Tibial artery (tissue), 4 donors: Measurements from ENCODE around the gene PGA4.
"Not testable (repeated sequence)": the region's sequence is repeated elsewhere in the genome, so short reads cannot be mapped to it uniquely, and the experiment has no call there.

ENCODE experiments used
- DNase-seq, 2 donors: peaks; one replicate each; pipeline ENCODE4 v3.0.0-alpha.2; 2019
- H3K27ac ChIP-seq, 2 donors: fragments of 200-600 bp; sonication (generic) in 1 of 2; 1 replicate in 1 of 2; 2 replicates in 1 of 2; pipeline ENCODE4 v1.5.1; 2018 to 2019; ENCODE audit warnings: mild to moderate bottlenecking in 1 of 2
- H3K27me3 ChIP-seq, 2 donors: fragments of 200-600 bp; sonication (generic) in 1 of 2; one replicate each; pipeline versions ENCODE4 v1.5.1 to v1.6.0; 2016 to 2019
- H3K36me3 ChIP-seq, 3 donors: fragments of 200-600 bp; sonication (generic) in 2 of 3; one replicate each; pipeline ENCODE4 v1.5.1; 2016 to 2019; ENCODE audit warnings: mild to moderate bottlenecking in 2 of 3
- H3K4me1 ChIP-seq, 4 donors: fragments of 200-600 bp; sonication (generic) in 2 of 4; 1 replicate in 3 of 4; 2 replicates in 1 of 4; pipeline ENCODE4 v1.5.1; 2016 to 2019
- H3K4me3 ChIP-seq, 2 donors: fragments of 200-600 bp; sonication (generic) in 1 of 2; 1 replicate in 1 of 2; 2 replicates in 1 of 2; pipeline ENCODE4 v1.5.1; 2018 to 2019; ENCODE audit warnings: mild to moderate bottlenecking in 2 of 2
- H3K9me3 ChIP-seq, 3 donors: fragments of 200-600 bp; sonication (generic) in 1 of 3; one replicate each; pipeline ENCODE4 v1.5.1; 2016 to 2019
- intact Hi-C: fragments of 100-400 bp; cut with DNase I; formaldehyde crosslinking; loops from one replicate; pipeline ENCODE4 v1.15.0; 2023; ENCODE audit warnings: low total_unique reads
- TF ChIP-seq, protein P1 (sequence below), 2 experiments: fragments of 200-600 bp in 1 of 2; fragments of 450-650 bp in 1 of 2; IDR thresholded peaks; one replicate each; pipeline ENCODE4 v1.5.1; 2017 to 2019; ENCODE audit warnings: antibody characterized with exemption in 2 of 2, mild to moderate bottlenecking in 1 of 2, moderate library complexity in 1 of 2

The PGA4 gene

DNA sequence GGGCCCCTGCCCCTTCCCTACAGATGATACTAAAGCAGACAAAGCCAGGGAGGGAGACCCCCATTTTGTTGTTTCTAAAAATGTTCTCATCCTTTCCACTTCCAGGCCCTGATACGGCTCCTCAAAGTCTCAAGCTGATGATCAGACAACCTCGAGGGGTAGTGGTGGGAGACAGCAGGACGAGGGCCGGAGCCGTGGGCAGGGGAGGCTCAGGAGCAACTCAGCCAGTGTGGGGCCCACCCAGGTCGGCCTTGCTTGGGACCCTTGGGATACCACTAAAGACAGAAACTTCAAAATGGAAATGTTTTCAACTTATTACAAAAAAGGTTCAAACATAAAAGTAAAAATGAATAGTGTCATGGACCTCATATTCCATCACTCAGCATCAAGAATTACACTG, 45.7 kb upstream of the PGA4 start:
- H3K27ac ChIP-seq = no peak overlapping the region
- no peaks in the 10 kb centered on the region for H3K9me3 ChIP-seq
- no peaks in the 10 kb centered on the region for H3K36me3 ChIP-seq
- H3K4me3 ChIP-seq = no peak overlapping the region
- no peaks in the 10 kb centered on the region for H3K4me1 ChIP-seq
- peaks cover 0 to 24% of the 10 kb centered on the region in 2 donors for H3K27me3 ChIP-seq
- intact Hi-C loops = no loop called here
- TF ChIP-seq, protein P1, sequence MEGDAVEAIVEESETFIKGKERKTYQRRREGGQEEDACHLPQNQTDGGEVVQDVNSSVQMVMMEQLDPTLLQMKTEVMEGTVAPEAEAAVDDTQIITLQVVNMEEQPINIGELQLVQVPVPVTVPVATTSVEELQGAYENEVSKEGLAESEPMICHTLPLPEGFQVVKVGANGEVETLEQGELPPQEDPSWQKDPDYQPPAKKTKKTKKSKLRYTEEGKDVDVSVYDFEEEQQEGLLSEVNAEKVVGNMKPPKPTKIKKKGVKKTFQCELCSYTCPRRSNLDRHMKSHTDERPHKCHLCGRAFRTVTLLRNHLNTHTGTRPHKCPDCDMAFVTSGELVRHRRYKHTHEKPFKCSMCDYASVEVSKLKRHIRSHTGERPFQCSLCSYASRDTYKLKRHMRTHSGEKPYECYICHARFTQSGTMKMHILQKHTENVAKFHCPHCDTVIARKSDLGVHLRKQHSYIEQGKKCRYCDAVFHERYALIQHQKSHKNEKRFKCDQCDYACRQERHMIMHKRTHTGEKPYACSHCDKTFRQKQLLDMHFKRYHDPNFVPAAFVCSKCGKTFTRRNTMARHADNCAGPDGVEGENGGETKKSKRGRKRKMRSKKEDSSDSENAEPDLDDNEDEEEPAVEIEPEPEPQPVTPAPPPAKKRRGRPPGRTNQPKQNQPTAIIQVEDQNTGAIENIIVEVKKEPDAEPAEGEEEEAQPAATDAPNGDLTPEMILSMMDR (IDR thresholded peaks at IDR 0.05) = no peak
- DNase-seq = no peak

DNA sequence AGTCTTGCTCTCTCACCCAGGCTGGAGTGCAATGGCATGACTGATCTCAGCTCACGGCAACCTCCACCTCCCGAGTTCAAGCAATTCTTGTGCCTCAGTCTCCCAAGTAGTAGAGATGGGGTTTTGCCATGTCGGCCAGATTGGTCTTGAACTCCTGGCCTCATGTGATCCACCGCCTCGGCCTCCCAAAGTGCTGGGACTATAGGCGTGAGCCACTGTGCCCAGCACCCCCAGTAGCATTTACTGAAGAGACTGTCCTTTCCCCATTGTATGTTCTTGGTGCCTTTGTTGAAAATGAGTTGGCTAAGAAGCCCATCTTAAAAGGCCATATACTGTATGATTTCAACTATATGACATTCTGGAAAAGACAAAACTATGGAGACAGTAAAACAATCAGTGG, 41.9 kb upstream of the PGA4 start:
- H3K27ac ChIP-seq, H3K4me3 ChIP-seq, H3K36me3 ChIP-seq, DNase-seq, H3K9me3 ChIP-seq, intact Hi-C loops, H3K4me1 ChIP-seq: not testable (repeated sequence)
- peaks cover 0 to 13% of the 10 kb centered on the region in 2 donors for H3K27me3 ChIP-seq

- Histone ChIP-seq H3K9me3 (no peaks in the 10 kb centered on the region), H3K36me3 (no peaks in the 10 kb centered on the region), H3K4me1 (no peaks in the 10 kb centered on the region), H3K4me3 (no peak overlapping the region), H3K27me3 (peaks cover 0 to under 1% of the 10 kb centered on the region in 2 donors), H3K27ac (no peak overlapping the region)
- intact Hi-C loops = no loop called here
- no peak for DNase-seq
- TF ChIP-seq, protein P1 (IDR thresholded peaks at IDR 0.05) = no peak
Measured at GRCh38 chr11:61181489-61181888, 40.7 kb upstream of the PGA4 start.

DNA sequence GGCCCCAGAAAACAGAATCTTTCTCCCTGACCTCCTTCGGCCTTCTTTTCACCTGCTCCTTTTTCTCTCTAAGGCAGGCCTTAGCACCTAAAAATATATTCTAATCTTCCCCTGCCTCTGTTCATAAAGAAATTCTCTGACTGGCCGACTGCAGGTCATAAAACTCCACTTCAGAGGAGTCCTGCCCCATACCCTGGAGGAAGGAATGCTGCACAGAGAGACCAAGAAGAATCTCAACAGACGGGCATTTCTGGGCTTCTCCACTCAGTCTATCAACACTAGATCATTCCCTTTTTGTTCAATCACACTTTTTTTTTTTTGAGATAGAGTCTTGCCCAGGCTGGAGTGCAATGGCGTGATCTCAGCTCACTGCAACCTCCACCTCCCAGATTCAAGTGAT, 38.5 kb upstream of the PGA4 start:
- H3K27ac ChIP-seq = no peak overlapping the region
- TF ChIP-seq, protein P1 (IDR thresholded peaks at IDR 0.05) = no peak
- no peaks in the 10 kb centered on the region for H3K27me3 ChIP-seq
- no peaks in the 10 kb centered on the region for H3K4me1 ChIP-seq
- no peaks in the 10 kb centered on the region for H3K36me3 ChIP-seq
- DNase-seq = no peak
- no peak overlapping the region for H3K4me3 ChIP-seq
- intact Hi-C loops = no loop called here
- H3K9me3 ChIP-seq = no peaks in the 10 kb centered on the region

DNA sequence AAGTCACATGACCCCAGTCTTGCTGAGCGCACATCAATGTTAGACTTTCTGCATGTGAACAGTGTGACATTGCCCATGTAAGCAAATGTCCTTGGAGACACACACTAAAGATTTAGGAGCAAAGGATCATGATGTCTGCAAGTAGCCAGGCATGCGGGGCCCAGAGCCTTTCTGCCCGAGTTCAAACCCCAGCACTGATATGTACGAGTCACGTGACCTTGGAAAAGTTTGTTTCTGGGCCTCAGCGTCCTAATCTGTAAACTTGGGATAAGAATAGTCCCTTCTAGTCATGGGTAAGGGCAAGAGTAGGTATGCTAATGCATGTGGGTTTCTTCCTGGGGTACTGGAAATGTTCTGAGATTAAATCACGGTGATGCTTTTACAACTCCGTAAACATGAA, 35.6 kb upstream of the PGA4 start:
- Histone ChIP-seq H3K27me3 (peaks cover 0 to 15% of the 10 kb centered on the region in 2 donors), H3K9me3 (no peaks in the 10 kb centered on the region), H3K36me3 (no peaks in the 10 kb centered on the region), H3K4me1 (no peaks in the 10 kb centered on the region), H3K4me3 (no peak overlapping the region), H3K27ac (no peak overlapping the region)
- intact Hi-C loops = loop anchor here (5.0 kb wide), 2 partner anchors 59 to 354 kb away; no protein-coding TSS in a partner anchor
- TF ChIP-seq, protein P1 (IDR thresholded peaks at IDR 0.05) = no peak
- DNase-seq = no peak

DNA sequence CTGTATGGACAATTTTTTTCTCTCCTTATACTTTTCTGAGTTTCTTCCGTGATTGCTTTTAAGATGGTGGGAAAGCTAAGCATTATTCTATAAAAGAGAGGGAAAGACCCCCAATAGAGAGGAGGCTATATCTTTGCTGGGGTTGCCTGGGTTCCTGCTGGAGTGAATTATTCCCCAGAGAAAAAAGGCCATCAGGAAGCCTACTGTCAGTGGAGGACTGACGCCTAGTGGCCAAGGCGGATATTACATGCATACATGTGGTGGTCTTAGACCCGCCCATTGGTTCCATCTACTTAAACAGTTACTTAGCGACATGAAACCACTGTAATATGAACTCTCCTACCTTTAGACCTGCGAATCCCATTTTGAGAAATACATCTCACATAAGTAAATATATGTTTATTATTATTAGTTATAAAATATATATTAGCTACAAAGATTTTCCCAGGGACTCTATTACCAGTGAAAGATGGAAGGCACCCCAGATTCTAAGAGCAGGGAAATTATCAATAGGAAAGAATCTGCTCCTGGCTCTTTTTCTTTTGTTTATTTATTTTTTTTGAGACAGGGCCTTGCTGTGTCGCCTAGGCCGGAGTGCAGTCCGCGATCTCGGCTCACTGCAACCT, 34.5 kb upstream of the PGA4 start:
- intact Hi-C loops = loop anchor here (5.0 kb wide), 2 partner anchors 60 to 355 kb away; no protein-coding TSS in a partner anchor
- H3K36me3 ChIP-seq = no peaks in the 10 kb centered on the region
- DNase-seq = peak; percentile 76 to 79
- no peak overlapping the region for H3K27ac ChIP-seq
- TF ChIP-seq, protein P1 (IDR thresholded peaks at IDR 0.05) = peak; percentile 85 to 87
- H3K9me3 ChIP-seq = no peaks in the 10 kb centered on the region
- H3K4me1 ChIP-seq = no peaks in the 10 kb centered on the region
- H3K4me3 ChIP-seq = no peak overlapping the region
- H3K27me3 ChIP-seq = peaks cover 0 to 21% of the 10 kb centered on the region in 2 donors
